Stomach (tissue), 4 donors: Measurements from ENCODE around the gene TBC1D20.

Experiments
- CTCF ChIP-seq, 7 experiments: fragments of 450-650 bp in 4 of 7; fragments of 200-600 bp in 3 of 7; sonication (generic) in 3 of 7; IDR thresholded peaks; one replicate each; pipeline ENCODE4 v1.5.1; 2016 to 2019; ENCODE audit warnings: antibody characterized with exemption in 7 of 7, control low read depth in 2 of 7, mild to moderate bottlenecking in 1 of 7
- EP300 ChIP-seq: sonication (generic); formaldehyde crosslinking; IDR thresholded peaks from one replicate; pipeline ENCODE4 v1.6.1; 2017; ENCODE audit warnings: antibody characterized with exemption
- POLR2AphosphoS5 ChIP-seq, 3 donors: sonication (generic); formaldehyde crosslinking; IDR thresholded peaks; one replicate each; pipeline ENCODE4 v1.6.1; 2016; ENCODE audit warnings: antibody characterized with exemption in 3 of 3

DNA sequence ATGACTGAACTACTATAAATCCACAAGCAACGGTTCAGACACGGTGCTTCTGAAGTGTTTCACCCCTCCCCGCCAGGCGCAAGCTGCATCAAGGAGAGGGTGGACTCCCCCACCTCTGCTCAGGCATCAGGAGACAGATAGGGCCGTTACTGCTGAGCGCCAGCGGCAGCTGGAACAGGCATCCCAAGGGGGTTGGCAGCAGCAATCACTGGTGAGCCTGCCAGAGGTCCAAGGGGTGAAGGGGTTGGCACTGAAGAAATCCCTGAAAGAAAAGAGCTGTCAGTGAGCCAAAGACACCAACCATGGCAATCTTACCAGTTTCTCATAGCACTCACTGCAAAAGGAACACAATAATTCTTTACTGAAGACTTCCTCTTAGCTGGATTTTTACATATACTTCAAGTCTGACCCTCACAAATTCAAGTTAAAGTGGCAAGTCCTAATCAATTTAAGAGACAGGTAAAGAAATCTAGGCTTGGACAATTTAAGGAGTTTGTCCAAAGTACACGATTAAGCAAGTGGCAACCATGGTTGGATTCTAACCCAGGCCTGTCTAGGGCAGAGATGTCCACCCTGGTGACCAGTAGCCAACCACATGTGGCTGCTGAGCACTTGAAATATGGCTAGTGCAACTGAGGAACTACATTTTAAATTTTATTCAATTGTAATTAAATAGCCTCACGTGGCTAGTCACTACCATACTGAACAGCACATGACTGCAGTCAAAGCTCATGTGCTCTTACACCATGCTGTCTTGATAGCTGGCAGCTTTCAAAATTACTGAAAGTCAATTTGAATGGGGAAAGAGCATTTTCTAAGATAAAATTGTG, 21.7 kb upstream of the TBC1D20 start:
- no peak for TF ChIP-seq POLR2AphosphoS5 (IDR thresholded peaks at IDR 0.05)
- TF ChIP-seq CTCF (IDR thresholded peaks at IDR 0.05) = no peak
- no peak for TF ChIP-seq EP300
